ENCODE data around the gene CORO2B. TPM values are rescaled to one million over a fixed set of nuclear protein-coding genes. Genes with fewer than 3 reads are reported as not detected.

CORO2B gene
- total and polyA plus RNA-seq, 2 of the 4 experiments (the other 2 are of a cell fraction) = 9.3 to 39.3 TPM

DNA sequence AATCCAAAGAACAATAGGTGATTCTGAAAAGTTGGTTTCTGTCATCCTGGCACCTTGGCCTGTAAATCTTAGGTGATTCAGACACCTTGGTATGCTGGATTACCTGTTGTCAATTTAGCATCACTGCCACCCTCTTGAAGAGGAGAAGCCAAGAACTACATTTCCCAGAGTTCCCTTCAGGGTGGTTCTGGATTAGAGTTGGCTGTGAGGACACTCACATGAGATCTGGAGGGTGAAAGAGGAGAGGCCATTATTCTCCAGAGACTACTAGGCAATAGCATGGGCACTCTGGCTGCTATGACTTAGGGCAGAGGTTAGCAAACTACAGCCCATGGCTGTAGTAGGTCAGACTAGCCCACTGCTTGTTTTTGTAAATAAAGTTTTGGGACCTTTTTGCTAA, 41.7 kb upstream of the CORO2B start:
- Histone ChIP-seq H3K9me3 (ENCODE audit: control insufficient read depth, insufficient read depth, low read length) (peaks cover 3% of the 10 kb centered on the region), H3K9ac (ENCODE audit: low read depth, low read length) (no peak overlapping the region), H2AFZ (replicated peaks; ENCODE audit: low read length, poor library complexity) (no peak overlapping the region), H4K91ac (ENCODE audit: insufficient read depth, low read depth, low read length) (peak overlapping the region; percentile 79), H3K4ac (ENCODE audit: low read depth, low read length) (peak overlapping the region; percentile 79), H3K27me3 (ENCODE audit: control insufficient read depth, insufficient read depth, low read length) (no peaks in the 10 kb centered on the region), H3K4me1 (ENCODE audit: control insufficient read depth, insufficient read depth, low read length) (peaks cover 7% of the 10 kb centered on the region), H2BK15ac (ENCODE audit: low read depth, low read length) (peak overlapping the region; percentile 70; the same call in 2 of the 3 replicates), H3K27ac (ENCODE audit: insufficient read depth, low read length) (peak overlapping the region; percentile 96; the same call in 1 of the 2 replicates), H4K5ac (ENCODE audit: low read depth, low read length) (peak overlapping the region; percentile 46), H3K36me3 (ENCODE audit: control insufficient read depth, insufficient read depth, low read length) (no peaks in the 10 kb centered on the region), H2AK9ac (replicated peaks; ENCODE audit: low read depth, low read length, poor library complexity) (peak overlapping the region; percentile 13), H3K4me2 (ENCODE audit: low read depth, low read length) (no peak overlapping the region), H3K79me1 (ENCODE audit: low read depth in 1 of 2, low read length in 2 of 2) (no peaks in the 10 kb centered on the region), H2BK5ac (ENCODE audit: low read depth, low read length, poor library complexity, severe bottlenecking) (peak overlapping the region; percentile 92), H3K56ac (ENCODE audit: extremely low read depth, insufficient read depth, low read length) (peak overlapping the region; percentile 41; the same call in 1 of the 2 replicates), H3K14ac (replicated peaks; ENCODE audit: low read depth, low read length) (peak overlapping the region; percentile 51), H3K18ac (ENCODE audit: low read depth, low read length) (peak overlapping the region; percentile 75), H2BK20ac (ENCODE audit: low read depth, low read length) (peak overlapping the region; percentile 88), H2BK120ac (ENCODE audit: low read depth, low read length) (peak overlapping the region; percentile 91), H4K8ac (ENCODE audit: low read depth in 2 of 2, low read length in 2 of 2) (peak overlapping the region; percentile 56 to 92), H2AK5ac (ENCODE audit: low read depth, low read length) (peak overlapping the region; percentile 88; the same call in 1 of the 2 replicates), H3K4me3 (ENCODE audit: insufficient read depth, low read depth, low read length) (no peak overlapping the region), H3K9me1 (ENCODE audit: insufficient read depth, low read length) (0 out of 2 replicates have a peak, but pooled peaks cover 4% of the 10 kb centered on the region), H3K23ac (ENCODE audit: low read depth, low read length) (peak overlapping the region; percentile 20; the same call in 1 of the 2 replicates), H4K20me1 (ENCODE audit: insufficient read depth, low read length) (no peaks in the 10 kb centered on the region)
- DNase-seq (no peak), ATAC-seq (ENCODE audit: low read depth) (0 out of 2 replicates have a peak, but pooled peaks have one; percentile 12)
- in situ Hi-C loops (cut with MboI; ENCODE audit: low sequenced_read_pairs) (no loop called here), dilution Hi-C loops (cut with HindIII; ENCODE audit: low sequenced_read_pairs, unreplicated experiment) (no loop called here), intact Hi-C loops (cut with micrococcal nuclease) (loop anchor here (5.0 kb wide), 1 partner anchor 95 kb away; no protein-coding TSS in a partner anchor)
- no peak for TF ChIP-seq CHD1 (IDR thresholded peaks at IDR 0.05; ENCODE audit: low read depth, low read length)
- TF ChIP-seq, protein P1, sequence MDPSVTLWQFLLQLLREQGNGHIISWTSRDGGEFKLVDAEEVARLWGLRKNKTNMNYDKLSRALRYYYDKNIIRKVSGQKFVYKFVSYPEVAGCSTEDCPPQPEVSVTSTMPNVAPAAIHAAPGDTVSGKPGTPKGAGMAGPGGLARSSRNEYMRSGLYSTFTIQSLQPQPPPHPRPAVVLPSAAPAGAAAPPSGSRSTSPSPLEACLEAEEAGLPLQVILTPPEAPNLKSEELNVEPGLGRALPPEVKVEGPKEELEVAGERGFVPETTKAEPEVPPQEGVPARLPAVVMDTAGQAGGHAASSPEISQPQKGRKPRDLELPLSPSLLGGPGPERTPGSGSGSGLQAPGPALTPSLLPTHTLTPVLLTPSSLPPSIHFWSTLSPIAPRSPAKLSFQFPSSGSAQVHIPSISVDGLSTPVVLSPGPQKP (IDR thresholded peaks at IDR 0.05; ENCODE audit: borderline replicate concordance, low read depth, low read length) = no peak
- no peak for TF ChIP-seq NFE2L2 (IDR thresholded peaks at IDR 0.05; ENCODE audit: low read depth, low read length)
- TF ChIP-seq MAZ (IDR thresholded peaks at IDR 0.05; ENCODE audit: borderline replicate concordance, low read depth, low read length) = no peak
- TF ChIP-seq MAFK (IDR thresholded peaks at IDR 0.05; ENCODE audit: low read depth, low read length) = no peak
- 0 out of 2 replicates have a peak, but pooled peaks have one; percentile 4 for TF ChIP-seq BHLHE40 (IDR thresholded peaks at IDR 0.05; ENCODE audit: low read depth, low read length)
- ChIA-PET POLR2A (ENCODE audit: unreplicated experiment) (no interaction called here), CTCF (interaction anchor here (0.6 to 2.1 kb wide), 2 partner anchors 13 to 89 kb away, joined by 4 to 6 read pairs; no protein-coding TSS in a partner anchor)
- no TSS peak for BruUV-seq (replicated peaks)
